Left ventricle myocardium inferior (tissue), 1 donor: ENCODE measurements around the gene CLCNKA. TPM values are rescaled to one million over a fixed set of nuclear protein-coding genes. Genes with fewer than 3 reads are reported as not detected.

Experiments
- DNase-seq: peaks from one replicate; pipeline ENCODE4 v3.0.0-alpha.2; 2020
- H3K27ac ChIP-seq: fragments of 200-600 bp; replicated peaks from 2 replicates; pipeline ENCODE4 v1.8.0; 2021
- H3K27me3 ChIP-seq: fragments of 200-600 bp; 2 replicates; pipeline ENCODE4 v1.8.0; 2021; ENCODE audit warnings: low read depth
- H3K36me3 ChIP-seq: fragments of 200-600 bp; 2 replicates; pipeline ENCODE4 v1.8.0; 2021
- H3K4me1 ChIP-seq: fragments of 200-600 bp; 2 replicates; pipeline ENCODE4 v1.8.0; 2021
- H3K4me3 ChIP-seq: fragments of 200-600 bp; 2 replicates; pipeline ENCODE4 v1.8.0; 2021; ENCODE audit warnings: mild to moderate bottlenecking, moderate library complexity
- H3K9me3 ChIP-seq: fragments of 200-600 bp; replicated peaks from 2 replicates; pipeline ENCODE4 v1.8.0; 2021
- CTCF ChIP-seq: fragments of 200-600 bp; IDR thresholded peaks from 2 replicates; pipeline ENCODE4 v1.8.0; 2021; ENCODE audit warnings: antibody characterized with exemption, mild to moderate bottlenecking, borderline replicate concordance
- intact Hi-C: fragments of 100-400 bp; cut with micrococcal nuclease; formaldehyde crosslinking; loops from one replicate; pipeline ENCODE4 v1.11.0; 2022
- total RNA-seq: library from RNA; stranded (reverse); fragmentation: NEBNext Ultra II Directional; extraction: Animal tissue kit (Norgen Biotek cat#: 25700); gene quantifications from one replicate; pipeline ENCODE4 v1.2.1, GENCODE V29; 2021
- donor health status: DM: no; HTN: yes; CAD: no; lungs with severe emphysema.

CLCNKA gene
- total RNA-seq, 1 donor from 2014 or later, result 0.16 TPM

GRCh38 chr1:16067127-16067768, 45.4 kb downstream of the CLCNKA start:
- Histone ChIP-seq H3K4me1 (peaks cover 35% of the 10 kb centered on the region), H3K27me3 (peaks cover under 1% of the 10 kb centered on the region), H3K9me3 (no peaks in the 10 kb centered on the region), H3K36me3 (no peaks in the 10 kb centered on the region), H3K4me3 (no peak overlapping the region), H3K27ac (peak overlapping the region; percentile 65)
- intact Hi-C loops, result no loop called here
- DNase-seq, result peak; percentile 49
- TF ChIP-seq CTCF, result no peak

GRCh38 chr1:16067933-16068332, 46.1 kb downstream of the CLCNKA start:
- no peak for TF ChIP-seq CTCF
- no peak for DNase-seq
- Histone ChIP-seq H3K27me3 (peaks cover 7% of the 10 kb centered on the region), H3K36me3 (no peaks in the 10 kb centered on the region), H3K27ac (peak overlapping the region; percentile 65), H3K4me3 (no peak overlapping the region), H3K4me1 (peaks cover 37% of the 10 kb centered on the region), H3K9me3 (no peaks in the 10 kb centered on the region)
- intact Hi-C loops, result no loop called here

GRCh38 chr1:16068356-16069270, 46.8 kb downstream of the CLCNKA start:
- peaks cover 41% of the 10 kb centered on the region for H3K4me1 ChIP-seq
- no peak for TF ChIP-seq CTCF
- intact Hi-C loops, result no loop called here
- H3K4me3 ChIP-seq, result no peak overlapping the region
- H3K27me3 ChIP-seq, result peaks cover 12% of the 10 kb centered on the region
- no peaks in the 10 kb centered on the region for H3K9me3 ChIP-seq
- peak overlapping the region; percentile 65 for H3K27ac ChIP-seq
- no peaks in the 10 kb centered on the region for H3K36me3 ChIP-seq
- DNase-seq, result peak; percentile 65

- Histone ChIP-seq H3K27me3 (peaks cover 16% of the 10 kb centered on the region), H3K4me1 (peaks cover 55% of the 10 kb centered on the region), H3K9me3 (no peaks in the 10 kb centered on the region), H3K36me3 (no peaks in the 10 kb centered on the region), H3K4me3 (no peak overlapping the region), H3K27ac (no peak overlapping the region)
- TF ChIP-seq CTCF, result no peak
- DNase-seq, result no peak
- intact Hi-C loops, result no loop called here
These were observed 49.0 kb downstream of the CLCNKA start for GRCh38 chr1:16070640-16071355.

GRCh38 chr1:16071614-16072013, 49.8 kb downstream of the CLCNKA start:
- intact Hi-C loops, result no loop called here
- Histone ChIP-seq H3K9me3 (no peaks in the 10 kb centered on the region), H3K36me3 (no peaks in the 10 kb centered on the region), H3K4me3 (no peak overlapping the region), H3K27ac (no peak overlapping the region), H3K4me1 (peaks cover 61% of the 10 kb centered on the region), H3K27me3 (peaks cover 16% of the 10 kb centered on the region)
- no peak for DNase-seq
- no peak for TF ChIP-seq CTCF
